ENCODE measurements around the gene TPCN2. TPM values are rescaled to one million over a fixed set of nuclear protein-coding genes. Genes with fewer than 3 reads are reported as not detected.
A peak's percentile ranks its signal among the peaks of the same experiment; 100 is the strongest.

Gene TPCN2
- total and polyA plus RNA-seq, 2 of the 4 experiments (the other 2 are of a cell fraction) = 3.4 to 8.0 TPM

- ChIA-PET POLR2A (ENCODE audit: unreplicated experiment) (no interaction called here), CTCF (no interaction called here)
- no peak overlapping the region for H4K5ac ChIP-seq (ENCODE audit: low read depth, low read length)
- in situ Hi-C loops (cut with MboI; ENCODE audit: low sequenced_read_pairs) (no loop called here), intact Hi-C loops (cut with micrococcal nuclease) (no loop called here), dilution Hi-C loops (cut with HindIII; ENCODE audit: low sequenced_read_pairs, unreplicated experiment) (no loop called here)
- H3K4me3 ChIP-seq (ENCODE audit: insufficient read depth, low read depth, low read length) = no peak overlapping the region
- H4K91ac ChIP-seq (ENCODE audit: insufficient read depth, low read depth, low read length) = no peak overlapping the region
- H3K9ac ChIP-seq (ENCODE audit: low read depth, low read length) = no peak overlapping the region
- H3K4ac ChIP-seq (ENCODE audit: low read depth, low read length) = peak overlapping the region; percentile 44
- H3K27me3 ChIP-seq (ENCODE audit: control insufficient read depth, insufficient read depth, low read length) = no peaks in the 10 kb centered on the region
- DNase-seq = no peak
- TF ChIP-seq SMC3 (IDR thresholded peaks at IDR 0.05; ENCODE audit: low read depth, low read length) = no peak
- no peak for TF ChIP-seq RCOR1 (IDR thresholded peaks at IDR 0.05; ENCODE audit: insufficient replicate concordance, low read length)
- no peak for TF ChIP-seq POLR2A (IDR thresholded peaks at IDR 0.05; ENCODE audit: low read depth, low read length)
- TF ChIP-seq, protein P1, sequence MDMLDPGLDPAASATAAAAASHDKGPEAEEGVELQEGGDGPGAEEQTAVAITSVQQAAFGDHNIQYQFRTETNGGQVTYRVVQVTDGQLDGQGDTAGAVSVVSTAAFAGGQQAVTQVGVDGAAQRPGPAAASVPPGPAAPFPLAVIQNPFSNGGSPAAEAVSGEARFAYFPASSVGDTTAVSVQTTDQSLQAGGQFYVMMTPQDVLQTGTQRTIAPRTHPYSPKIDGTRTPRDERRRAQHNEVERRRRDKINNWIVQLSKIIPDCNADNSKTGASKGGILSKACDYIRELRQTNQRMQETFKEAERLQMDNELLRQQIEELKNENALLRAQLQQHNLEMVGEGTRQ (IDR thresholded peaks at IDR 0.05; ENCODE audit: low read depth, low read length) = no peak
- no peak for TF ChIP-seq BHLHE40 (IDR thresholded peaks at IDR 0.05; ENCODE audit: low read depth, low read length)
- no peak for TF ChIP-seq RFX5 (IDR thresholded peaks at IDR 0.05; ENCODE audit: low read depth, low read length)
- TF ChIP-seq CHD1 (IDR thresholded peaks at IDR 0.05; ENCODE audit: low read depth, low read length) = no peak
- TF ChIP-seq FOS (IDR thresholded peaks at IDR 0.05; ENCODE audit: low read depth, low read length) = no peak
- TF ChIP-seq, protein P2, sequence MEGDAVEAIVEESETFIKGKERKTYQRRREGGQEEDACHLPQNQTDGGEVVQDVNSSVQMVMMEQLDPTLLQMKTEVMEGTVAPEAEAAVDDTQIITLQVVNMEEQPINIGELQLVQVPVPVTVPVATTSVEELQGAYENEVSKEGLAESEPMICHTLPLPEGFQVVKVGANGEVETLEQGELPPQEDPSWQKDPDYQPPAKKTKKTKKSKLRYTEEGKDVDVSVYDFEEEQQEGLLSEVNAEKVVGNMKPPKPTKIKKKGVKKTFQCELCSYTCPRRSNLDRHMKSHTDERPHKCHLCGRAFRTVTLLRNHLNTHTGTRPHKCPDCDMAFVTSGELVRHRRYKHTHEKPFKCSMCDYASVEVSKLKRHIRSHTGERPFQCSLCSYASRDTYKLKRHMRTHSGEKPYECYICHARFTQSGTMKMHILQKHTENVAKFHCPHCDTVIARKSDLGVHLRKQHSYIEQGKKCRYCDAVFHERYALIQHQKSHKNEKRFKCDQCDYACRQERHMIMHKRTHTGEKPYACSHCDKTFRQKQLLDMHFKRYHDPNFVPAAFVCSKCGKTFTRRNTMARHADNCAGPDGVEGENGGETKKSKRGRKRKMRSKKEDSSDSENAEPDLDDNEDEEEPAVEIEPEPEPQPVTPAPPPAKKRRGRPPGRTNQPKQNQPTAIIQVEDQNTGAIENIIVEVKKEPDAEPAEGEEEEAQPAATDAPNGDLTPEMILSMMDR (conservative IDR thresholded peaks at IDR 0.05; ENCODE audit: low read depth, low read length) = no peak
- no peak for TF ChIP-seq MXI1 (IDR thresholded peaks at IDR 0.05; ENCODE audit: borderline replicate concordance, low read depth, low read length)
- no peak for TF ChIP-seq MAFK (IDR thresholded peaks at IDR 0.05; ENCODE audit: low read depth, low read length)
- TF ChIP-seq NFE2L2 (IDR thresholded peaks at IDR 0.05; ENCODE audit: low read depth, low read length) = no peak
- no peak for TF ChIP-seq MAZ (IDR thresholded peaks at IDR 0.05; ENCODE audit: borderline replicate concordance, low read depth, low read length)
- TF ChIP-seq CEBPB (IDR thresholded peaks at IDR 0.05; ENCODE audit: low read depth, low read length) = no peak
- no peak for TF ChIP-seq RAD21 (IDR thresholded peaks at IDR 0.05; ENCODE audit: low read length)
- TF ChIP-seq, protein P3, sequence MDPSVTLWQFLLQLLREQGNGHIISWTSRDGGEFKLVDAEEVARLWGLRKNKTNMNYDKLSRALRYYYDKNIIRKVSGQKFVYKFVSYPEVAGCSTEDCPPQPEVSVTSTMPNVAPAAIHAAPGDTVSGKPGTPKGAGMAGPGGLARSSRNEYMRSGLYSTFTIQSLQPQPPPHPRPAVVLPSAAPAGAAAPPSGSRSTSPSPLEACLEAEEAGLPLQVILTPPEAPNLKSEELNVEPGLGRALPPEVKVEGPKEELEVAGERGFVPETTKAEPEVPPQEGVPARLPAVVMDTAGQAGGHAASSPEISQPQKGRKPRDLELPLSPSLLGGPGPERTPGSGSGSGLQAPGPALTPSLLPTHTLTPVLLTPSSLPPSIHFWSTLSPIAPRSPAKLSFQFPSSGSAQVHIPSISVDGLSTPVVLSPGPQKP (IDR thresholded peaks at IDR 0.05; ENCODE audit: borderline replicate concordance, low read depth, low read length) = no peak
- H2AK9ac ChIP-seq (replicated peaks; ENCODE audit: low read depth, low read length, poor library complexity) = no peak overlapping the region
- H3K9me1 ChIP-seq (ENCODE audit: insufficient read depth, low read length) = peaks cover 6% of the 10 kb centered on the region
- H2AFZ ChIP-seq (replicated peaks; ENCODE audit: low read length, poor library complexity) = peak overlapping the region; percentile 60
- no peak overlapping the region for H3K27ac ChIP-seq (ENCODE audit: insufficient read depth, low read length)
- H2BK5ac ChIP-seq (ENCODE audit: low read depth, low read length, poor library complexity, severe bottlenecking) = no peak overlapping the region
- peak overlapping the region; percentile 87 for H2BK120ac ChIP-seq (ENCODE audit: low read depth, low read length)
- BruUV-seq (replicated peaks) = no TSS peak
- H4K8ac ChIP-seq (ENCODE audit: low read depth in 2 of 2, low read length in 2 of 2) = no peak overlapping the region
- H4K20me1 ChIP-seq (ENCODE audit: insufficient read depth, low read length) = no peaks in the 10 kb centered on the region
- no peaks in the 10 kb centered on the region for H3K79me1 ChIP-seq (ENCODE audit: low read depth in 1 of 2, low read length in 2 of 2)
- H3K56ac ChIP-seq (ENCODE audit: extremely low read depth, insufficient read depth, low read length) = no peak overlapping the region
- H2AK5ac ChIP-seq (ENCODE audit: low read depth, low read length) = peak overlapping the region; percentile 40; the same call in 1 of the 2 replicates
- H3K4me2 ChIP-seq (ENCODE audit: low read depth, low read length) = no peak overlapping the region
- no peaks in the 10 kb centered on the region for H3K36me3 ChIP-seq (ENCODE audit: control insufficient read depth, insufficient read depth, low read length)
- H3K23ac ChIP-seq (ENCODE audit: low read depth, low read length) = no peak overlapping the region
- 63% methylated on average over 3 of the region's 10 CpGs; no CpG with 5 or more reads in 1 of the 2 experiments for WGBS, 2 experiments (ENCODE audit: extremely low coverage in 2 of 2, insufficient read length in 1 of 2)
- no peak overlapping the region for H3K18ac ChIP-seq (ENCODE audit: low read depth, low read length)
- H3K9me3 ChIP-seq (ENCODE audit: control insufficient read depth, insufficient read depth, low read length) = no peaks in the 10 kb centered on the region
- ATAC-seq (ENCODE audit: low read depth) = no peak
- H2BK15ac ChIP-seq (ENCODE audit: low read depth, low read length) = peak overlapping the region; percentile 81; the same call in 1 of the 3 replicates
- no peak overlapping the region; the same call in 1 of the 2 replicates for H2BK20ac ChIP-seq (ENCODE audit: low read depth, low read length)
- H3K4me1 ChIP-seq (ENCODE audit: control insufficient read depth, insufficient read depth, low read length) = peaks cover 14% of the 10 kb centered on the region
- no peak overlapping the region; the same call in 1 of the 2 replicates for H3K14ac ChIP-seq (replicated peaks; ENCODE audit: low read depth, low read length)
These were observed 116.1 kb downstream of the TPCN2 start for GRCh38 chr11:69164824-69165223.

Data from IMR-90 (cell line).